Spleen (tissue), 7 donors: ENCODE results near the gene PAK1IP1.

Source experiments
- POLR2A ChIP-seq, 3 donors: fragments of 450-650 bp; IDR thresholded peaks; one replicate each; pipeline ENCODE4 v1.5.1; 2017; ENCODE audit warnings: antibody characterized with exemption in 3 of 3, mild to moderate bottlenecking in 1 of 3
- POLR2AphosphoS5 ChIP-seq, 3 donors: sonication (generic); formaldehyde crosslinking; IDR thresholded peaks; one replicate each; pipeline ENCODE4 v1.5.1; 2017; ENCODE audit warnings: antibody characterized with exemption in 3 of 3
- TF ChIP-seq, protein P1 (sequence below), 11 experiments: fragments of 200-600 bp in 7 of 11; fragments of 450-650 bp in 4 of 11; sonication (generic) in 4 of 11; IDR thresholded peaks in 8 of 11; conservative IDR thresholded peaks in 3 of 11; 1 replicate in 7 of 11; 2 replicates in 4 of 11; pipeline versions ENCODE4 v1.4.0 to v1.8.0; 2016 to 2021; ENCODE audit warnings: antibody characterized with exemption in 11 of 11, inconsistent platforms in 4 of 11, mild to moderate bottlenecking in 1 of 11
- donor health status: DM: no; HTN: no; CAD: no; lungs with moderate emphysema.
- donor health status: DM: no; HTN: no; CAD: no.
- donor health status: DM: no; HTN: no; CAD: no.

DNA sequence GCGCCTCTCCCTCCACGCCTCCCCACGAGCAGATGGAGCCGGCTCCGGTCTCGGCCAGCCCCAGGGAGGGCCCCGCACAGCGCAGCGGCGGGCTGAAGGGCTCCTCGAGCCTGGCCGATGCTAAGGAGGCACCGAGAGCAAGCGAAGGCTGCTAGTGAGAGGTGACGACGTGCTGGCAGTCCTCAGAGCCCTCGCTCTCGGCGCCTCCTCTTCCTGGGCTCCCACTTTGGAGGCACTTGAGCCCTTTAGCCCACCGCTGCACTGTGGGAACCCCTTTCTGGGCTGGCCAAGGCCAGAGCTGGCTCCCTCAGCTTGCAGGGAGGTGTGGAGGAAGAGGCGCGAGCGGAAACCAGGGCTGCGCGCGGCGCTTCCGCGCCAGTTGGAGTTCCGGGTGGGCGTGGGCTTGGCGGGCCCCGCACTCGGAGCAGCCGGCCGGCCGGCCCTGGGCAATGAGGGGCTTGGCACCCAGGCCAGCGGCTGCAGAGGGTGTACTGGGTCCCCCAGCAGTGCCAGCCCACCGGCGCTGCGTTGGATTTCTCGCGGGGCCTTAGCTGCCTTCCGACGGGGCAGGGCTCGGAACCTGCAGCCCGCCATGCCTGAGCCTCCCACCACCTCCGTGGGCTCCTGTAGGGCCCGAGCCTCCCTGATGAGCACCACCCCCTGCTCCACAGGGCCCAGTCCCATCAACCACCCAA lies 25.6 kb downstream of the PAK1IP1 start:
- TF ChIP-seq, protein P1, sequence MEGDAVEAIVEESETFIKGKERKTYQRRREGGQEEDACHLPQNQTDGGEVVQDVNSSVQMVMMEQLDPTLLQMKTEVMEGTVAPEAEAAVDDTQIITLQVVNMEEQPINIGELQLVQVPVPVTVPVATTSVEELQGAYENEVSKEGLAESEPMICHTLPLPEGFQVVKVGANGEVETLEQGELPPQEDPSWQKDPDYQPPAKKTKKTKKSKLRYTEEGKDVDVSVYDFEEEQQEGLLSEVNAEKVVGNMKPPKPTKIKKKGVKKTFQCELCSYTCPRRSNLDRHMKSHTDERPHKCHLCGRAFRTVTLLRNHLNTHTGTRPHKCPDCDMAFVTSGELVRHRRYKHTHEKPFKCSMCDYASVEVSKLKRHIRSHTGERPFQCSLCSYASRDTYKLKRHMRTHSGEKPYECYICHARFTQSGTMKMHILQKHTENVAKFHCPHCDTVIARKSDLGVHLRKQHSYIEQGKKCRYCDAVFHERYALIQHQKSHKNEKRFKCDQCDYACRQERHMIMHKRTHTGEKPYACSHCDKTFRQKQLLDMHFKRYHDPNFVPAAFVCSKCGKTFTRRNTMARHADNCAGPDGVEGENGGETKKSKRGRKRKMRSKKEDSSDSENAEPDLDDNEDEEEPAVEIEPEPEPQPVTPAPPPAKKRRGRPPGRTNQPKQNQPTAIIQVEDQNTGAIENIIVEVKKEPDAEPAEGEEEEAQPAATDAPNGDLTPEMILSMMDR (IDR thresholded peaks at IDR 0.05 in 8 of 11, conservative IDR thresholded peaks at IDR 0.05 in 3 of 11), result no peak
- TF ChIP-seq POLR2A (IDR thresholded peaks at IDR 0.05), result peak in 1 of 3 donors; percentile 49
- peak; percentile 75 to 91 (median 90) for TF ChIP-seq POLR2AphosphoS5 (IDR thresholded peaks at IDR 0.05)
